ENCODE results near the gene CYP2W1. TPM values are rescaled to one million over a fixed set of nuclear protein-coding genes. Genes with fewer than 3 reads are reported as not detected.

CYP2W1 gene
- total RNA-seq, 1 experiment from 2014 or later = not detected

- no peak overlapping the region for H2AFZ ChIP-seq (ENCODE audit: low read depth, low read length, poor library complexity, severe bottlenecking)
- H3K27me3 ChIP-seq (ENCODE audit: insufficient read depth, low read length) = no peaks in the 10 kb centered on the region
- no peak for ATAC-seq
- no TSS peak for BruUV-seq (replicated peaks)
- no peak overlapping the region for H3K27ac ChIP-seq (ENCODE audit: low read depth, low read length)
- peaks cover 2 to 7% of the 10 kb centered on the region in 2 experiments; a peak in 2 of 4 replicates for H3K4me1 ChIP-seq (ENCODE audit: control insufficient read depth in 1 of 2, insufficient read depth in 2 of 2, low read length in 2 of 2)
- peaks cover 0 to 18% of the 10 kb centered on the region in 2 experiments; a peak in 2 of 4 replicates for H3K36me3 ChIP-seq (ENCODE audit: control insufficient read depth in 1 of 2, insufficient read depth in 2 of 2, low read length in 2 of 2)
- ChIA-PET POLR2A (no interaction called here), CTCF (no interaction called here), RAD21 (ENCODE audit: low non-redundant PET in 1 of 2, low total read pairs in 2 of 2, uncharacterized antibody in 2 of 2, unreplicated experiment in 2 of 2) (no interaction called here)
- intact Hi-C loops (cut with micrococcal nuclease) = no loop called here
- H3K4me2 ChIP-seq (ENCODE audit: low read length) = no peak overlapping the region
- H3K9ac ChIP-seq (ENCODE audit: low read length) = no peak overlapping the region
- no peaks in the 10 kb centered on the region for H3K9me2 ChIP-seq (ENCODE audit: insufficient read depth)
- DNase-seq (ENCODE audit: low read depth, low spot score) = no peak
- TF ChIP-seq ATF3 (IDR thresholded peaks at IDR 0.05) (no peak), MAX (IDR thresholded peaks at IDR 0.05) (no peak), SP1 (IDR thresholded peaks at IDR 0.05; ENCODE audit: low read depth) (no peak), ZBTB33 (IDR thresholded peaks at IDR 0.05; ENCODE audit: extremely low read depth, insufficient replicate concordance, low read length) (no peak), YY1 (IDR thresholded peaks at IDR 0.05; ENCODE audit: extremely low read depth, insufficient replicate concordance, low read depth, low read length) (no peak), FOSL1 (IDR thresholded peaks at IDR 0.05; ENCODE audit: low read depth) (no peak), CBX3 (IDR thresholded peaks at IDR 0.05; ENCODE audit: low read depth) (no peak), ZNF274 (IDR thresholded peaks at IDR 0.05; ENCODE audit: low read depth, low read length) (no peak)
- peaks cover 41% of the 10 kb centered on the region for H3K79me2 ChIP-seq (ENCODE audit: insufficient read depth, low read length)
- no peaks in the 10 kb centered on the region for H3K9me3 ChIP-seq (ENCODE audit: control insufficient read depth in 1 of 2, insufficient read depth in 1 of 2, low read depth in 1 of 2, low read length in 2 of 2)
- H4K20me1 ChIP-seq (ENCODE audit: insufficient read depth) = no peaks in the 10 kb centered on the region
- no peak overlapping the region for H3K4me3 ChIP-seq (replicated peaks in 1 of 2; ENCODE audit: low read depth in 1 of 2, low read length in 2 of 2)
Observed at GRCh38 chr7:1022356-1022755, 39.4 kb downstream of the CYP2W1 start.
